ENCODE data around the gene HIP1. TPM values are rescaled to one million over a fixed set of nuclear protein-coding genes. Genes with fewer than 3 reads are reported as not detected.

The HIP1 gene
- total RNA-seq, 1 experiment from 2014 or later = 5.3 TPM

DNA sequence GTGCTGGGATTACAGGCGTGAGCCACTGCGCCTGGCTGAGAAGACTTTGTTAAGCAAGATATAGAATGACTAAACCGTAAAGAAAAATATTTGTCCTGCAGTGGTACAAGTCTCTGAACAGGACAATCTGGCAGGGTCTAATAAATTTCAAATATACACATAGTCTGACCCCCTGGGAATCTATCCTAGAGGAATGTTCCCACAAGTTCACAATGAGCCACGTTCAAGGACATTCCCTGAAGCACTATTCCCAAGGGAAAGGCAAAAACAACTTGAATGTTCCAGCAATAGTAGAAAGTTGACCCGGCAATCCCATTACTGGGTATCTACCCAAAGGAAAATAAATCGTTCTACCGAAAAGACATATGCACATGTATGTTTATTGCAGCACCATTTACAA lies 82.0 kb downstream of the HIP1 start:
- no peak overlapping the region for H2AFZ ChIP-seq (ENCODE audit: low read length)
- no peaks in the 10 kb centered on the region for H3K36me3 ChIP-seq (ENCODE audit: low read depth, low read length)
- no TSS peak for BruUV-seq (replicated peaks)
- POLR2A ChIA-PET (ENCODE audit: unreplicated experiment) = no interaction called here
- no peak overlapping the region for H3K27ac ChIP-seq (ENCODE audit: low read length)
- no peaks in the 10 kb centered on the region for H4K20me1 ChIP-seq (ENCODE audit: low read length)
- no peak overlapping the region for H3K9ac ChIP-seq (ENCODE audit: low read length)
- CTCF ChIA-PET = no interaction called here
- no peaks in the 10 kb centered on the region for H3K4me1 ChIP-seq (ENCODE audit: insufficient read depth, low read length)
- intact Hi-C loops (cut with micrococcal nuclease) = no loop called here
- no peaks in the 10 kb centered on the region for H3K27me3 ChIP-seq (ENCODE audit: low read length)
- no peaks in the 10 kb centered on the region for H3F3A ChIP-seq (ENCODE audit: low read length, unreplicated experiment)
- H3K79me2 ChIP-seq (ENCODE audit: low read length) = no peaks in the 10 kb centered on the region
- no peak for ATAC-seq
- no peak overlapping the region for H3K4me2 ChIP-seq (ENCODE audit: low read length)
- H3K9me3 ChIP-seq (ENCODE audit: low read length) = no peaks in the 10 kb centered on the region
- no peak overlapping the region for H3K4me3 ChIP-seq (ENCODE audit: low read length)
- no peaks in the 10 kb centered on the region for H3K9me2 ChIP-seq (replicated peaks; ENCODE audit: low read length)
- no peak for DNase-seq
- no peak for TF ChIP-seq EZH2phosphoT487 (IDR thresholded peaks at IDR 0.05; ENCODE audit: borderline replicate concordance, low read length)
- no peak for TF ChIP-seq EZH2 (IDR thresholded peaks at IDR 0.05; ENCODE audit: low read length, unreplicated experiment)
- no peak for TF ChIP-seq CTCF (conservative IDR thresholded peaks at IDR 0.05; ENCODE audit: low read depth, low read length)

- CTCF ChIA-PET = no interaction called here
- no peaks in the 10 kb centered on the region for H3K9me2 ChIP-seq (replicated peaks; ENCODE audit: low read length)
- DNase-seq (no peak), ATAC-seq (no peak)
- POLR2A ChIA-PET (ENCODE audit: unreplicated experiment) = no interaction called here
- no peaks in the 10 kb centered on the region for H3K36me3 ChIP-seq (ENCODE audit: low read depth, low read length)
- TF ChIP-seq EZH2 (IDR thresholded peaks at IDR 0.05; ENCODE audit: low read length, unreplicated experiment) = no peak
- TF ChIP-seq CTCF (conservative IDR thresholded peaks at IDR 0.05; ENCODE audit: low read depth, low read length) = no peak
- TF ChIP-seq EZH2phosphoT487 (IDR thresholded peaks at IDR 0.05; ENCODE audit: borderline replicate concordance, low read length) = no peak
- H3K27ac ChIP-seq (ENCODE audit: low read length) = no peak overlapping the region
- H3K4me3 ChIP-seq (ENCODE audit: low read length) = no peak overlapping the region
- no peak overlapping the region for H3K9ac ChIP-seq (ENCODE audit: low read length)
- intact Hi-C loops (cut with micrococcal nuclease) = no loop called here
- H3K9me3 ChIP-seq (ENCODE audit: low read length) = no peaks in the 10 kb centered on the region
- H3F3A ChIP-seq (ENCODE audit: low read length, unreplicated experiment) = no peaks in the 10 kb centered on the region
- no peaks in the 10 kb centered on the region for H4K20me1 ChIP-seq (ENCODE audit: low read length)
- H3K4me1 ChIP-seq (ENCODE audit: insufficient read depth, low read length) = no peaks in the 10 kb centered on the region
- BruUV-seq (replicated peaks) = no TSS peak
- H3K27me3 ChIP-seq (ENCODE audit: low read length) = no peaks in the 10 kb centered on the region
- no peak overlapping the region for H3K4me2 ChIP-seq (ENCODE audit: low read length)
- H2AFZ ChIP-seq (ENCODE audit: low read length) = no peak overlapping the region
- no peaks in the 10 kb centered on the region for H3K79me2 ChIP-seq (ENCODE audit: low read length)
Observed at GRCh38 chr7:75655536-75655935, 83.2 kb downstream of the HIP1 start.

DNA sequence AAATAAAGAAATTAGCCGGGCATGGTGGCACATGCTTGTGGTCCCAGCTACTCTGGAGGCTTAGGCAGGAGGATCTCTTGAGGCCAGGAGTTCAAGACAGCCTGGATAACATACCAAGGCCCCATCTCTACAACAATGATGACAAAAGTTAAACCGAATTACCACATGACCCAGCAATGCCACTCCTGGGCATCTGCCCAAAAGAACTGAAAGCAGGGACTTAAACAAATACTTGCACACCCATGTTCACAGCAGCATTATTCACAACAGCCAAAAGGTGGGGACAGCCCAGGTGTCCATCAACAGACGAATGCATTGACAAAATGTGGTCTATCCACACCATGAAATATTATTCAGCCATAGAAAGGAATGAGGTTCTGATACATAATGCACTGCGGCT lies 83.9 kb downstream of the HIP1 start:
- POLR2A ChIA-PET (ENCODE audit: unreplicated experiment) = no interaction called here
- intact Hi-C loops (cut with micrococcal nuclease) = no loop called here
- Histone ChIP-seq H3K27ac (ENCODE audit: low read length) (no peak overlapping the region), H3K27me3 (ENCODE audit: low read length) (no peaks in the 10 kb centered on the region), H3K4me1 (ENCODE audit: insufficient read depth, low read length) (no peaks in the 10 kb centered on the region), H3K4me3 (ENCODE audit: low read length) (no peak overlapping the region), H3K9me3 (ENCODE audit: low read length) (no peaks in the 10 kb centered on the region), H3F3A (ENCODE audit: low read length, unreplicated experiment) (no peaks in the 10 kb centered on the region), H4K20me1 (ENCODE audit: low read length) (no peaks in the 10 kb centered on the region), H2AFZ (ENCODE audit: low read length) (no peak overlapping the region), H3K4me2 (ENCODE audit: low read length) (no peak overlapping the region), H3K9ac (ENCODE audit: low read length) (no peak overlapping the region), H3K9me2 (replicated peaks; ENCODE audit: low read length) (no peaks in the 10 kb centered on the region), H3K36me3 (ENCODE audit: low read depth, low read length) (no peaks in the 10 kb centered on the region), H3K79me2 (ENCODE audit: low read length) (no peaks in the 10 kb centered on the region)
- CTCF ChIA-PET = no interaction called here
- TF ChIP-seq EZH2 (IDR thresholded peaks at IDR 0.05; ENCODE audit: low read length, unreplicated experiment) = no peak
- no peak for TF ChIP-seq EZH2phosphoT487 (IDR thresholded peaks at IDR 0.05; ENCODE audit: borderline replicate concordance, low read length)
- TF ChIP-seq CTCF (conservative IDR thresholded peaks at IDR 0.05; ENCODE audit: low read depth, low read length) = no peak
- no TSS peak for BruUV-seq (replicated peaks)
- DNase-seq (peak; percentile 30), ATAC-seq (peak; percentile 59)

All from PC-3 (cell line).